CD4-positive, alpha-beta T cell treated with Interferon alpha-2 for 1 hour (primary cell): ENCODE data around the gene STT3A.

Experiments used
- DNase-seq, 2 donors: peaks; one replicate each; pipeline ENCODE4 v3.0.0-alpha.2; 2020 to 2022

STT3A gene

DNA sequence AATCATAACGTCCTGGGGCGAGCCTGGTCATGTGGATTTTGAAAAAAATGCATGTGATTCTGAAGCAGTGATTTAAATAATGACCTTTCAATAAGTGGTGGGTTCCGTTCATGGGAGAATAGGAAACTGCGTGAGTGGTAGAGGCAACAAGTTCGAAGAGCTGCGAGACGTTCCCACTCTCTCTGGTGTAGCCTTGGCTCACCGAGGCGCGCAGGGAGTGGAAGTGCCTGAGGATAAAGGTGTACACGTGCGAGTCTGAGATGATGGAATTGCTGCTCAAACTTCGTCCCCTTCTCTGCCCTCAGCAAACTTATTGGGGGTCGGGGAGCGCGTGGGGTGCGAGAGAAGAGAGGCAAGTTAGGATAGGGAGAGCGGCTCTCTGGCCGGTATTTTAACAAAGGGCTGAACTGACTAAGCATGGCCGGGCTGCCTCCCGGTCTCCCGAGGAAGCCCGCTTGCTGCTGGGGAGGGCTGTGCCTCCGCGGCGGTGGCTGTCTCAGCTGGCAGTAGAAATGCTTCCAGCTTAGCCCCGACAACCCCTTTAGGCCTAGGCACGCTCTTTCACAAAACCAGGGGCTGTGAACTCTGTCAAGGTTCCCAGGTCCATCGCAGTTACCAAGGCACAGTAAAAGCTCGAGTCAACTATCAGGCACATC is 875 bp upstream of the STT3A start:
- peak in 1 of 2 donors; percentile 18 for DNase-seq

DNA sequence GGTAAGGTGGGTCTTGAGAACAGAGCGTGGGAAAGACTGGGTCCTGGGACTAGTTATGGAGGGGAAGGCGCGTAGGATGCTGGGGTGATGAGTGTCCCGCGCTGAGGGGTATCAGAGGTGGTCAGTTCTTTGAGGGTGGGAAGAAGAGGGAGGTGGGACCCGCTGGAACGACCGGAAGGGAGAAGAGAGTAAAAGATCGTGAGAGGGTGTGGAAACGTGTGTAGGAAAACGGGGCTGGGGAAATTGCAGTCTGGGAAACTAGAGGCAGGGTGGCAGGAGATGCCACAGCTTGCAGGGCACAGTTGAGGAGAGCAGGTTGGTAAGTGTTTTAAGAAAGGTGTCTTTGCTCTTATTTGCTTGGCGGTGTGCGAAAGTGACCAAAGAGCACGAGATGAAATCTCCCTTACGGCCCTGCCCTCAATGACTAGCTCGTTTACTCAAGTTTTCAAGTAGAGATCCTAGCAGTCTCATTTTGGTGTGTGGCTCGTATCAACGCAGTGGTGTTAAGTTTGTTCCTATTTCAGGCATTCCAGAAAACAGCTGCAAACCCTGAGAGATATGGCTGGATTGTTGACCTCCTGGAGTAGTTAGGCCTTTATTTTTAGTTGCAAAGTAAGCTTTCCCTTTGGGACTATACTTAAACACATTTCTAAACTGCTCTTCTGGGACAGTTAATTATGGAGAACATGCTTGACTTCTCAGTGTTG is 615 bp downstream of the STT3A start:
- DNase-seq, result no peak

DNA sequence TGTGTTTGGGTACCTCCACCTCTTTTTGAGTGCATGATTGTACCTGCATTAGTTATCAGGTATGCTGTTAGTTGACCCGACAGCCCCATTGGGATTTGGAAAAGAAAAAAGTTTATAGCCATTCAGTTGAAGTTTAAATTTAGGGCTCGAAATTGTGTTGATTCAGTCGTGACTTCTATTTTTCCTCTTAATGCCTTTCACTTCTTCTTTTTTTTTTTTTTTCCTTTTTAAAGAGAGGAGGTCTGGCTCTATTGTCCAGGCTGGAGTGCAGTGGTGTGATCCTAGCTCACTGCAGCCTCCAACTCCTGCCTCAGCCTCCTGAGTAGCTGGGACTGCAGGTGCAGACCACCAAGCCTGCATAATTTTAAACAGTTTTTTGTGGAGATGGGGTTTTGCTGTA is 2.3 kb downstream of the STT3A start:
- DNase-seq, result no peak

DNA sequence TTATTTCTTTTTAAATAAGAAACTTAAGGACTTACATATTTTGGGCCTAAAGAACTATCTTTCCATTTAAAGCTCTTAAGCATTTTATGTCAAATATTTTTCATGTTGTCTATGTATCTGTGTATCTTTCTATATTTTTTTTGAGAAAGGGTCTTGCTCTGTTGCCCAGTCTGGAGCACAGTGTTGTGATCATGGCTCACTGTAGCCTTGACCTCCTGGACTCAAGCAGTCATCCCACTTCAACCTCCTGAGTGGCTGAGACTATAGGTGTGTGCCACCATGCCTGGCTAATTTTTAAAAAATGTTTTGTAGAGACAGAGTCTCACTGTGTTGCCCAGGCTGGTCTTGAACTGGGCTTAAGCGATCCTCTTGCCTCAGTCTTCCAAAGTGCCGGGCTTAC is 8.0 kb downstream of the STT3A start:
- no peak for DNase-seq

DNA sequence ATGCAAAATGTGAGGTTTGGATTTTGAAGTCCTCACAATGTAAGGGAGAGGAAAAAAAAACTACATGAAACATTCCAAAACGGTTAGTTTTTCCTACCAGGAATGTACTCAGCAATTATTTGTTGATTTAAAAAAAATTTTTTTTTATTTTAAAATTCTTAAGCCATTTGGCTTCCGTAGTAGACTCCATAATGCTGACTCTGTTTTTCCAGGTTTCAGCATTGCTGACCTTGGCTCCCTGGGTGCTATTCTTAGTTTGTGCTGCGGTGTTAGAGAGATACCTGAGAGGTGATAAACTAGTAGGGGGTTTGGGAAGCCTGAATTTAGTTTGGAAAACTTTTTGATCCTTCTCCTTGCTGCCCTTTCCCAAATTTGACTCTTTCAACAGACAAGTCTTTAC is 10.6 kb downstream of the STT3A start:
- DNase-seq, result no peak

DNA sequence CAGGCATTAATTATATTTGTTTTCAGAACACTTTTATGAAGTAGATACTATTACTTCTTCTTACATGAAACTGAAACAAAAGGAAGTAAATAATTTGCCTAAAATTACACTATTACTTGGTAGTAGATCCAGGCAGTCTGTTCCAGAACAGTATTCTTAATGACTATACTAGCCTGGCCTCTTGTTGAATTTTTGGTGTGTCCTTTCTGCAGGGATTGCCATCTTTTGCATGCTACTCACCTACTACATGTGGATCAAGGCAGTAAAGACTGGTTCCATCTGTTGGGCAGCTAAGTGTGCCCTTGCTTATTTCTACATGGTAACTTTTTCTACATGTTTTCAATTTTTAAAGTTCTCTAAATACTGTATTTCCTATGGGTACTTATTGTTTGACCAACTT is 12.8 kb downstream of the STT3A start:
- no peak for DNase-seq

DNA sequence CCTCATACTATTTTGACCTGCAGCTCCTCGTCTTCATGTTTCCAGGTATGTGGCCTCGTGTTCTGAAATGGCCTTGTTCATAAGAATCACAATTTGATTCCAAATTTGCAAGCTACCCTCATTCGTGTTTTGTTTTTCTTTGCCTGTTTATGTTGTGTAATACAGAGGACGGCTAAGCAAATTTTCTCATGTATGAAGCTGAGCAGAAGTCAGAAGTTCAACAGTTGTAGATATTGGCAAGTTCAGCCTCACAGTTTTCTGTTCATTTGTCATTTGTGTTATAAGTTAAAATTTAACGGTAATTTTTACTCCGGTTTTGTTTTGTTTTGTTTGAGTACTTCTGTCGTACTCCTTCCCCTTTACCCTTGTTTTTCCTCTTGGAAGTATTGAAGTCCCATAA is 16.9 kb downstream of the STT3A start:
- DNase-seq, result no peak

DNA sequence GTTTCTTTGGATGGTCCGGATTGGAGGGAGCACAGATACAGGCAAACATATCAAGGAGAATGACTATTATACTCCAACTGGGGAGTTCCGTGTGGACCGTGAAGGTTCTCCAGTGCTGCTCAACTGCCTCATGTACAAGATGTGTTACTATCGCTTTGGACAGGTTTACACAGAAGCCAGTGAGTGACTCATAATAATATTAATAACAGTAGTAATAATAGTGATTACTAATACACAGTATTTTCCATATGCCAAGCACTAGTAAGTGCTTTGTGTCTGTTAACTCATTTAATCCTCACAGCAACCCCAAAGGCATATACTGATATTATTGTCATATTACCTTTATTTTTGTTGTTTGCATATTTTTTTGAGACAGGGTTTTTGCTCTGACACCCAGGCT is 25.7 kb downstream of the STT3A start:
- no peak for DNase-seq

DNA sequence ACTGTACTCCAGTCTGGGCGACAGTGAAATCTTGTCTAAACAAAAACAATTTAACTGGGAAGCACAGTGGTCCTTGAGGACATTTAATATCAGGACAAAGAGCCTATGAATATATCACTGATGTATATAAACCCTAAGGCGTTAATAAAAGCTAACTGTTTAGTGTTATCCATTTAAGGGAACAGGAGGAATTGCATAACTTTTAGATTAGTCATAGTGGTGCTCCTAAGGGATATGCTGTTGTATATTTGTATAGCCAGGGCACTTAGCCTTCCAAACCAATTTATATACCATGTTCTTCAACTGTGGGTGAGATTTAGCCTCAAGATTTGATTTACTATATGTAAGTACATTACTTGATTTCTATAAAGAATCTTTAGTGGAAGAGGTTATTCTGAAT is 29.3 kb downstream of the STT3A start:
- no peak for DNase-seq

DNA sequence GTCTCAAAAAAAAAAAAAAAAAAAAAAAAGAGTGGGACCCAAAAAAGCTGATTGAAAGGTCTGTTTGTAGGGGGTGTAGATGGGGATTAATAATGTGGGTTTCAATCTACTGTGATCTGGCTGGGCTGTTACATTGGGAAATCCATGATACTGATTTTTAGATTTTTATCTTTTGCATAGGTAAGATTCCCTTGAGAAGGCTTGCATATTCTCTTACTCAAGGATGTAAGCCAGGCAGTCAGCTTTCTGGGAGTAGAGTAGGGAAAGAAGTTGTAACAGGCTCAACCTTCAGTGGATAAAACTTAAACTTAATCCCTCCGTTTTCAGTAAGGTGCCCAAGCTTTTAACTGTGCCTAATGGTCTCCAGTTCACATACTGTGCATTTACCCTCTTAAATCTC is 30.4 kb downstream of the STT3A start:
- DNase-seq, result no peak

DNA sequence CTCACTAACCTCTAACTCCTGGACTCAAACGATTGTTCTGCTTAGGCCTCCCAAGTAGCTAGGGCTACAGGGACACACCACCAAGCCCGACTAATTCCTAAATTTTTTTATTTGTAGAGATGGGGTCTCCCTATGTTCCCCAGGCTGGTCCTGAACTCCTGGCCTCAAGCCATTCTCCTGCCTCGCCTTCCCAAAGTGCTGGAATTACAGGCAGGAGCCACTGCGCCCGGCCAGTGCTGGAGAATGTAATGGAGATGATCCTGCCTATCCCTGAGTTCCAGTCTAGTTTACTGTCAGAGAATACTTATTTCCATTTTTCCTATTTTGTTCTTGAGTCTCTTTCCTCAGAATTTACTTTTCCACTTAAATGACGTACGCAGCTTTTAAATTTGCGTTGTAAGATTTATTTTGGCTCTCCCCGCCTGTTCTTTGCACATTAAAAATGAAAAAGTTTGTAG is 32.1 kb downstream of the STT3A start, which contains the start of gene CHEK1:
Gene CHEK1 (plus strand): TSS at position 408 of the 458 bp plus-strand sequence. CDS start 1,606 bp downstream, outside the sequence.
- no peak for DNase-seq

DNA sequence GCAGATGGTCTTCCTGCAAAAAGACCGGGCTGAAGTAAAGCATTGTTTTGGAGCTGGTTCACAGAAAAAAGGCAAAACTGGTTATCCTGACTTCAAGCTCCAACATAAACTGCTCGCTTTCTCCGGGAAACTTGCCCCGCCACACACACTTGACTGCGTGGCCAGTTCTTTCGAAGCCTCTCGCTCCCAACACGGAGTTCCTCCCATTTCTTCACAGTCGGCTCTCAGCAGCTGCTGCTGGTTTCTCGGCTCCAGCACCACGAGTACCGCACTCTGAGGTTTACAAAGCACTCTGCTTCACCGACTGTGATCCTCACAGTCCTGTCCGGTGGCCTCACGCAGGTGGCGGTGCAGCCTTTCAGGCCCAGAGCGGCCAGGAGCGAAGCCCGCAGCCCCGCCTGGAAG is 32.6 kb downstream of the STT3A start:
- DNase-seq, result no peak

DNA sequence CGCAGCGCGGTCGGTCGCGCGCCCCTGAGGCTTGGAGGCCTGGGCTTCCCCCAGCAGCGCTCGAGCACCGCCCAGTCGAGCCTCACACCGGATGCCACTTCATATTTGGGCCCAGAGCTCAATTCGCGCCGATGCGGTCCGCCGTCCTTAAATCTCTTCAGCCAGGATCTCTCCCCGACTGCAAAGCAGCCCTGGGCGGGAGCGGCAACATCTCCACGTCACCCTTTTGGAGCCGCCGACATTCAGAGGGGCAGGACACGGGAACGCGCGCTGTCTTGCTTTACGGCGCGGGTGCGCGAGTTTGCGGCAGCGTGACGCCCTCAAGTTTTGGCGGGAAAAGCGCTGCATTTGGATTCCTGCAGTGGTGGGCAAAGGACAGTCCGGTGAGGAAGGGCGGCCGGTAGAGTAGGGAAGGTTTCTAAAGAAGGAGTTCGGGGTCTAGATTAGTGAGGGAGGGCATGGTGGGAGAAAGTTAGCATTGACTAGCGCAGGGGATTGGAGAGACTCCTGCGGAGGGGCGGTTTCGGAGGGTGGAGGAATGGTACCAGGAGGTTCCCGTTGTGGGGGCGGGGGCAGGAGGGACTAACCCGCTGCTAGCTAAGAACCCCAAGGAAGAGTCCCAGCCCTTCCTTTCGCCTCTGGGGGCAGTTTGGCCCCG is 33.1 kb downstream of the STT3A start:
- peak; percentile 80 to 87 for DNase-seq

DNA sequence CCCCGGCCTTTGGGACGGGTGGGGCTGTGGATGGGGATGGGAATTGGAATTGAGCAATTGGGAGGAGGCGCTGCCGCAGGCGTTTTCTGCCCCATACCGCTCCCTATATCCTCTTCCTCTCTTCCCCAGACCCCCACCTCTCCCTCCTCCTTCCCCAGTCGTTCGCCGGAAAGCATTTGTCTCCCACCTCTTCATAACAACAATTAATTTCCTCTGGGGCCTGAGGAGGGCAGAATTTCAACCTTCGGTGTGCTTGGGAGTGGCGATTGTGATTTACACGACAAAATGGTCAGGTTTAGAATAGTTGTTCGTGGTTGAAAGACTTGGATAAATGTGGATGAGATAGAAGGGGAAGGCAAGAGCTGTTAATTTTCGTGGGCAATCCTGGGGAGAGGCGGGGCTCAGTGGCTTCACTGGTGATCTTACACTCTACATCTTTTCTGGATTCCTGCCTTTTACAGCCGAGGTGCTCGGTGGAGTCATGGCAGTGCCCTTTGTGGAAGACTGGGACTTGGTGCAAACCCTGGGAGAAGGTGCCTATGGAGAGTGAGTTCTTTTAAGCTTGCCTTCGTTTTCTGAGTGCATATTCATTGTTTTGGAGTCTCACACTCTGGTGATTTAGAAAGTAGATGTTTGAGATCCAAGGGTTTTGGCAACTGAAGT is 33.8 kb downstream of the STT3A start:
- peak; percentile 19 to 55 for DNase-seq

DNA sequence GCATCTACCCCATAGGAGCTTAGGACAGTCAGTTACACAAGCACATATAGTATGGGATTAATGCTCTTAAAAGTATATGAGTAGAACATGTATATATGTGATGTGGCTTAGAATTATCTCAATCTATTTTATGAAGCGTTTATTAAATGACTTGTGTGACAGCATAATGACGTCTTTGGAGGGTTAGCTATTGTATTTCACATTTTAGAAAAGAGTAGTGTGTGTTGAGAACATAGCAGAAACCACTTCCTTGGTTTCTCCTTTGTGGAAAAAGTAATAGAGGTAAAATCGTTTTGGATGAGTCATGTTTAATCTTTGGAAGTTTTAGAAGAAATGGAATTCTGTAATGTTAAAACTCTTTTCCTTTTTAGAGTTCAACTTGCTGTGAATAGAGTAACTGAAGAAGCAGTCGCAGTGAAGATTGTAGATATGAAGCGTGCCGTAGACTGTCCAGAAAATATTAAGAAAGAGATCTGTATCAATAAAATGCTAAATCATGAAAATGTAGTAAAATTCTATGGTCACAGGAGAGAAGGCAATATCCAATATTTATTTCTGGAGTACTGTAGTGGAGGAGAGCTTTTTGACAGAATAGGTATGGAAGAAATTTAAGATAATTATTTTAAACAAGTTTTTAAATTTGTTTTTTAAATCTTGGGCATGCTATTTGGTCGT is 34.7 kb downstream of the STT3A start:
- DNase-seq, result no peak

DNA sequence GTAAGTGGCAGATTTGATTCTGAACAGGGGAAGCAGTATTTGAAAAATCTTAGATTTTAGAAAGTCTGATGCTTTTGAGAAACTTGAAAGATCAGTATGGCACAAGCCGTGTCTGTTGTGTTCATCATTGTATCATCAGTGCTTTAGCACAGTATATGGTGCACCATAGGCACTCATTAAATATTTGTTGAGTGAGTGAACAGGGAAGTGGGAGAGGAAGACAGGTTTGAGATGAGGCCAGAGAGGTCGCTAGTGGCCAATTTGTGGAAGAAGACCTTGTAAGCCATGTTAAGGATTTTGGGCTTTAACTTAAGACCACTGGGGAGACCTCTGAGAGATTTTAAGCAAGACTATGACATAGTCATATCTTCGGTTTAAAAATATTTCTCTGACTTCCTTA is 45.2 kb downstream of the STT3A start:
- DNase-seq, result no peak

DNA sequence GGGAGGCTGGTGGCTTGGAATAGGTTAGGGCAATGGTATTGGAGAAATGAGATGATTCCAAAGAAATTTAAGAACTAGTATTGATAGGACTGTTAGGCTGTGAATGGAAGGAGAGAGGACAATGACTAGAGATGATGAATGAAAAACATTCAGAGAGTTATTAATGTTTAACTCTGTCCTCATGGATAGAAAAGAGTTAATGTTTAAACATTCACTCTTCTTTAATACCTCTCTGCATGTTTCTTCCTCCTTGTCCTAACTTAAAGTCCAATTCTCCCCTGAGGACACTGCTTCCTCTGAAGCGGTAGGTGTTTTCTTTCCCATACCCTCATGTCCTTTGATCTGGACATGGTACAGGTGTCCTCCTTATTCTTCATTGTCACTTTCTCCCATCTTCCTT is 45.7 kb downstream of the STT3A start:
- no peak for DNase-seq

DNA sequence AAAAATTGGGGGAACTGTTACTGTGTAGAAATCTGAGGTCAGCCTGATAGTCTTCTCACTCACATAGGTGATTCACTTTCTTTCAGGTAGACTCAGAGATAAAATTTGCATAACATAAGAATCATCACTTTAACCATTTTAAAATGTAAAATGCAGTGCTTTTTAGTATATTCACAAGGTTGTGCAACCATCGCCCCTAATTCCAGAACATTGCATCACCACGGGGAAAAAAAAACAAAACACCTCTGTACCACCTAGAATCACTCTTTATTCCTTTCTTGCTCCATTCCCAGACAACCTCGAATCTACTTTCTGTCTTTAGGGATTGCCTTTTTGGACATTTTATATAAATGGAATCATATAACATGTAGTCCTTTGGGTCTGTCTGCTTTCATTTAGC is 53.2 kb downstream of the STT3A start:
- DNase-seq, result no peak

DNA sequence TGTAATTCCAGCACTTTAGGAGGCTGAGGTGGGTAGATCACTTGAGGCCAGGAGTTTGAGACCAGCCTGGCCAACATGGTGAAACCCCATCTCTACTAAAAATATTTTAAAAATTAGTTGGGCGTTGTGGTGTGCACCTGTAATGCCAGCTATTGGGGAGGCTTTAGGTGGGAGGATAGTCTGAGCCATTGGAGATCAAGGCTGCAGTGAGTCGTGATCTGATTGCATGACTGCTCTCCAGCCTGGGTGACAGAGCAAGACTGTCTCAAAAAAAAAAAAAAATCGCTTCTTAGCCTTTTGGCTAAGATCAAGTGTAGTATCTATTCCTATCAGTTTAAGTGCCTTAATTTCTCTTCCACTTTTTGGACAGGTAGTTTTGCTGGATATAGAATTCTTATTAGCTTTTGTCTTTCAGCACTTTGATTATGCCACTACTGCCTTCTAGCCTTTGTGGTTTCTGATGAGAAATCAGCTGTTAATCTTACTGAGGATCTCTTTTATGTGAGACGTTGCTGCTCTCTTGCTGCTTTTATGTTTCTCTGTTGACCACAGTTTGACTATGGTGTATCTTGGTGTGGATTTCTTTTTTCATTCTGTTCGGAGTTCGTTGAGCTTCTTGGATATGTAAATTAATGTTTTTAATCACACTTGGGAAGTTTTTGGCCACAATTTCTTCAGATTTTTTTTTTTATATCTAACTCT is 57.0 kb downstream of the STT3A start:
- DNase-seq, result peak in 1 of 2 donors; percentile 25

DNA sequence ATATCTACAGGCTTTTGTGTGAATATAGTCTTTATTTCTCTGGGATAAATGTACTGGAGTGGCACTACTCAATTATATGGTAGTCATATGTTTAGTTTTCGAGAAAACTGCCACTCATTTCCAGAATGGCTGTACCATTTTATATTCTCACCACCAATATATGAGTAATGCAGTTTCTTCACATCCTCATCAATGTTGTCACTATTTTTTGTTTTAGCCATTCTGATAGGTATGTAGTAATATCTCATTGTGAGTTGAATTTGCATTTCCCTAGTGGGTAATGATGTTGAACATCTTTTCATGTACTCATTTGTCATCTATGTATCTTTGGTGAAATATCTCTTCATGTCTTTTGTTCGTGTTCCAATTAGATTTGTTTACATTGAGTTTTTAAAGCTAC is 70.0 kb downstream of the STT3A start:
- DNase-seq, result no peak

DNA sequence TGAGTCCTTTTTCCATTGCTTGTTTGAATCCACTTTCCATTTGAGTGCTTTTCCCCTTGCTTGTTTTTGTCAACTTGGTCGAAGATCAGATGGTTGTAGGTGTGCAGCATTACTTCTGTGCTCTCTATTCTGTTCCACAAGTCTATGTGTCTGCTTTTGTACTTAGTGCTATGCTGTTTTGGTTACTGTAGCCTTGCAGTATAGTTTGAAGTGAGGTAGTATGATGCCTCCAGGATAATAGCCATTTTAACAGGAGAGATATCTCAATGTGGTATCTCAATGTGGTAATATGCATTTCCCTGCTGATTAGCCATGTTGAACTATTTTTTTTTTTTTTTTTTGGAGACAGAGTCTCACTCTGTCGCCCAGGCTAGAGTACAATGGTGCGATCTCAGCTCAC is 71.3 kb downstream of the STT3A start:
- DNase-seq, result no peak

DNA sequence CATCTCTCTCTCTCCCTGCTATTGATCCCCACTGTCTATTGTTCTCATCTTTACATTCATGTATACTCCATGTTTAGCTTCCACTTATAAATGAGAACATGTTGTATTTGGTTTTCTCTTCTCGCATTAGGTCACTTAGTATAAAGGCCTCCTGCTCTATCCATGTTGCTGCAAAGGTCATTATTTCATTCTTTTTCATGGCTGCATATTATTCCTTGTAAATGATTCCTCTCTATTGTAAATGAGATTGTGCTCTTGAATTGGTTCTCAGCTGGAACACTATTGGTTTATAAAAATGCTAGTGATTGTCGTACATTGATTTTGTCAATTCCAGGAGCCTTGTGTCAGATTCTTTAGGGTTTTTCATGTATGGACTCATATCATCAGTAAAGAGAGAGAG is 74.5 kb downstream of the STT3A start:
- no peak for DNase-seq
